SK-N-SH (cell line): ENCODE measurements around the gene CIC. TPM values are rescaled to one million over a fixed set of nuclear protein-coding genes. Genes with fewer than 3 reads are reported as not detected.

Experiments used
- CTCF ChIA-PET: fragments of 300-600, 350-600 bp; formaldehyde crosslinking; extraction: SDS; loops from one replicate; lab custom pipeline; 2021; lab: Yijun Ruan, JAX
- POLR2A ChIA-PET: fragments of 350-600 bp; sonication (Branson Sonifier 250); formaldehyde crosslinking; extraction: SDS; loops from one replicate; lab custom pipeline; 2020; ENCODE audit warnings: antibody characterized with exemption, inconsistent platforms; lab: Yijun Ruan, JAX
- DNase-seq: peaks from one replicate; pipeline ENCODE4 v3.0.0; 2012
- H2AFZ ChIP-seq: fragments of 200-600 bp; sonication (generic); 2 replicates; pipeline ENCODE4 v1.8.1; 2016; ENCODE audit warnings: antibody characterized with exemption, mild to moderate bottlenecking, low read depth
- H3F3A ChIP-seq: fragments of 200-600 bp; sonication (generic); replicated peaks from 2 replicates; pipeline ENCODE3; 2016; ENCODE audit warnings: antibody characterized with exemption, mild to moderate bottlenecking; ENCODE audit not compliant: insufficient read depth
- H3K27ac ChIP-seq, 2 experiments: fragments of 200-500 bp in 1 of 2; fragments of 200-600 bp in 1 of 2; sonication (Bioruptor generic) in 1 of 2; sonication (generic), shearing (Covaris generic) in 1 of 2; 2 replicates each; pipeline versions ENCODE4 v1.5.1 to v1.6.1; 2014 to 2016; ENCODE audit warnings: low read depth in 2 of 2, inconsistent platforms in 1 of 2, low read length in 1 of 2, mild to moderate bottlenecking in 1 of 2, mixed read lengths in 1 of 2
- H3K27me3 ChIP-seq: fragments of 200-600 bp; sonication (generic), shearing (Covaris generic); 2 replicates; pipeline ENCODE4 v1.6.1; 2016; ENCODE audit warnings: mixed run types; ENCODE audit not compliant: insufficient read depth
- H3K36me3 ChIP-seq, 2 experiments: fragments of 200-500 bp in 1 of 2; fragments of 200-600 bp in 1 of 2; sonication (Bioruptor generic) in 1 of 2; sonication (generic) in 1 of 2; replicated peaks in 1 of 2; 2 replicates each; pipeline versions ENCODE3 to v1.5.1; 2014 to 2016; ENCODE audit warnings: low read length in 1 of 2, mild to moderate bottlenecking in 1 of 2; ENCODE audit not compliant: insufficient read depth in 2 of 2, control insufficient read depth in 1 of 2
- H3K4me1 ChIP-seq, 2 experiments: fragments of 200-500 bp in 1 of 2; fragments of 200-600 bp in 1 of 2; sonication (Bioruptor generic) in 1 of 2; sonication (generic), shearing (Covaris generic) in 1 of 2; 2 replicates each; pipeline versions ENCODE4 v1.5.1 to v1.6.1; 2014 to 2016; ENCODE audit warnings: low read depth in 1 of 2, low read length in 1 of 2, mixed run types in 1 of 2; ENCODE audit not compliant: insufficient read depth in 2 of 2, control insufficient read depth in 1 of 2
- H3K4me2 ChIP-seq: fragments of 200-600 bp; sonication (generic), shearing (Covaris generic); 2 replicates; pipeline ENCODE4 v1.6.1; 2017; ENCODE audit warnings: mixed run types
- H3K4me3 ChIP-seq, 2 experiments: fragments of 200-500 bp in 1 of 2; fragments of 200-600 bp in 1 of 2; sonication (Bioruptor generic) in 1 of 2; sonication (generic), shearing (Covaris generic) in 1 of 2; 2 replicates each; pipeline versions ENCODE4 v1.5.1 to v1.8.1; 2014 to 2016; ENCODE audit warnings: low read depth in 2 of 2, inconsistent platforms in 1 of 2, low read length in 1 of 2, mild to moderate bottlenecking in 1 of 2, mixed read lengths in 1 of 2, moderate library complexity in 1 of 2
- H3K79me2 ChIP-seq: fragments of 200-600 bp; sonication (generic); 2 replicates; pipeline ENCODE4 v1.8.1; 2017; ENCODE audit warnings: mild to moderate bottlenecking; ENCODE audit not compliant: insufficient read depth
- H3K9ac ChIP-seq: fragments of 200-600 bp; sonication (generic); 2 replicates; pipeline ENCODE4 v1.6.1; 2017; ENCODE audit warnings: mixed run types
- H3K9me2 ChIP-seq: fragments of 200-600 bp; sonication (generic); 2 replicates; pipeline ENCODE4 v1.6.1; 2017; ENCODE audit warnings: mixed run types
- H3K9me3 ChIP-seq: fragments of 200-600 bp; sonication (generic); 2 replicates; pipeline ENCODE4 v1.6.1; 2017; ENCODE audit warnings: mixed run types, mild to moderate bottlenecking, moderate library complexity
- H4K20me1 ChIP-seq: fragments of 200-600 bp; sonication (generic); 2 replicates; pipeline ENCODE4 v1.6.1; 2017; ENCODE audit warnings: mild to moderate bottlenecking, mixed run types; ENCODE audit not compliant: insufficient read depth
- CHD2 ChIP-seq: fragments of 150-350 bp; IDR thresholded peaks from 2 replicates; pipeline ENCODE4 v1.6.1; 2018; ENCODE audit warnings: low read length; ENCODE audit not compliant: partially characterized antibody
- ELF1 ChIP-seq: IDR thresholded peaks from 2 replicates; pipeline ENCODE4 v1.4.0; 2012
- EP300 ChIP-seq, 2 experiments: IDR thresholded peaks; 2 replicates each; pipeline versions ENCODE4 v1.4.0 to v1.6.1; 2012; ENCODE audit warnings: borderline replicate concordance in 1 of 2, low read depth in 1 of 2, low read length in 1 of 2
- EZH2phosphoT487 ChIP-seq: fragments of 200-600 bp; sonication (generic); IDR thresholded peaks from 2 replicates; pipeline ENCODE4 v1.6.1; 2017; ENCODE audit warnings: low read depth, mixed run types, mild to moderate bottlenecking, antibody characterized with exemption, moderate library complexity, borderline replicate concordance
- MXI1 ChIP-seq: IDR thresholded peaks from 2 replicates; pipeline ENCODE4 v1.6.1; 2012; ENCODE audit warnings: mild to moderate bottlenecking, low read depth, low read length, improper control_type of control experiment
- NFIC ChIP-seq: IDR thresholded peaks from 2 replicates; pipeline ENCODE4 v1.4.0; 2012; ENCODE audit warnings: borderline replicate concordance
- NRF1 ChIP-seq: IDR thresholded peaks from 2 replicates; pipeline ENCODE4 v1.6.1; 2012; ENCODE audit warnings: low read depth, mild to moderate bottlenecking, low read length
- POLR2AphosphoS5 ChIP-seq: IDR thresholded peaks from 2 replicates; pipeline ENCODE4 v1.6.1; 2012; ENCODE audit warnings: low read depth, low read length
- RCOR1 ChIP-seq: fragments of 150-350 bp; IDR thresholded peaks from 2 replicates; pipeline ENCODE4 v1.6.1; 2017; ENCODE audit warnings: antibody characterized with exemption, low read length
- RFX5 ChIP-seq: IDR thresholded peaks from 2 replicates; pipeline ENCODE4 v1.6.1; 2012; ENCODE audit warnings: mild to moderate bottlenecking, improper control_type of control experiment, low read length
- SIN3A ChIP-seq: IDR thresholded peaks from 2 replicates; pipeline ENCODE4 v1.6.1; 2012; ENCODE audit warnings: low read depth, mild to moderate bottlenecking, low read length, moderate library complexity, borderline replicate concordance
- SMC3 ChIP-seq: IDR thresholded peaks from 2 replicates; pipeline ENCODE4 v1.6.1; 2012; ENCODE audit warnings: low read depth, low read length, improper control_type of control experiment
- TAF1 ChIP-seq: IDR thresholded peaks from 2 replicates; pipeline ENCODE4 v1.6.1; 2012; ENCODE audit warnings: low read depth, mild to moderate bottlenecking, low read length, moderate library complexity, borderline replicate concordance
- TEAD4 ChIP-seq: IDR thresholded peaks from 2 replicates; pipeline ENCODE4 v1.4.0; 2012; ENCODE audit warnings: mild to moderate bottlenecking, borderline replicate concordance; ENCODE audit not compliant: insufficient read depth
- WGBS: methylation state at CpG from one replicate; pipeline ENCODE4 v1.1.6; 2017; ENCODE audit warnings: low lambda C conversion rate; 5-methylcytosine and 5-hydroxymethylcytosine counted together
- polyA plus RNA-seq, 3 experiments: library from polyadenylated mRNA; depleted of rRNA; stranded (reverse); fragments of >200 nt; gene quantifications; 2 replicates each; pipeline ENCODE4 v1.2.3, GENCODE V29; 2012
- TF ChIP-seq, protein P1 (sequence below): IDR thresholded peaks from 2 replicates; pipeline ENCODE4; 2012
- TF ChIP-seq, protein P2 (sequence below): IDR thresholded peaks from 2 replicates; pipeline ENCODE4 v1.4.0; 2012; ENCODE audit warnings: low read depth
- TF ChIP-seq, protein P3 (sequence below): IDR thresholded peaks from 2 replicates; pipeline ENCODE4 v1.6.1; 2012; ENCODE audit warnings: mild to moderate bottlenecking, low read depth, low read length, moderate library complexity
- TF ChIP-seq, protein P4 (sequence below): IDR thresholded peaks from 2 replicates; pipeline ENCODE4 v1.4.0; 2012; ENCODE audit warnings: low read depth, borderline replicate concordance

CIC gene
- polyA plus RNA-seq, 1 of the 3 experiments (the other 2 are of a cell fraction): 16.9 TPM

DNA sequence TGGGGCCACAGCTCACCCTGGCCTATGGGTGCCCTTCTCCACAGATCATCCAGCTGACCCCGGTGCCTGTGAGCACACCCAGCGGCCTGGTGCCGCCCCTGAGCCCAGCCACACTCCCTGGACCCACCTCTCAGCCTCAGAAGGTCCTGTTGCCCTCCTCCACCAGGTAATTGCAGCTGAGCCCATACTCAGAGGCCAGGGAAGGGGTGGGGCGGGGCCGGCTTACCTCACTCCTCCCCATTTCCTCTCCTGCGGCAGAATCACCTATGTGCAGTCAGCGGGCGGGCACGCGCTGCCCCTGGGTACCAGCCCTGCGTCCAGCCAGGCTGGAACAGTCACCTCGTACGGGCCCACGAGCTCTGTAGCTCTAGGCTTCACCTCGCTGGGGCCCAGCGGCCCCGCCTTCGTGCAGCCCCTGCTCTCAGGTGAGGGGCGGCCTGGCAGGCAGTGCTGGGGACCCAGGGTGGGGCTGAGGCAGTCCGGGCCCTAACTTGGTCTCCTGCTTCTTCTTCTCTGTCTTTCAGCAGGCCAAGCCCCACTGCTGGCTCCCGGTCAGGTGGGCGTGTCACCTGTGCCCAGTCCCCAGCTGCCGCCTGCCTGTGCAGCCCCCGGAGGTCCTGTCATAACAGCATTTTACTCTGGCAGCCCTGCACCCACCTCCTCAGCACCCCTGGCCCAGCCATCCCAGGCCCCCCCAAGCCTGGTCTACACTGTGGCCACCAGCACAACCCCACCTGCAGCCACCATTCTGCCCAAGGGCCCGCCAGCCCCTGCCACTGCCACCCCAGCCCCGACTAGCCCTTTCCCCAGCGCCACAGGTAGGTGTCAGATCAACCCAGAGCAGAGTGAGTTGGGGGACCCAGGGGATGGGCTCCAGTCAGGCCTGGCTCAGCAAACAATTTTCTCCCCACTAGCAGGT, 23.2 kb downstream of the CIC start:
- H3K27ac ChIP-seq: no peak overlapping the region
- TF ChIP-seq NFIC: no peak
- no peak for TF ChIP-seq SIN3A
- no peak for TF ChIP-seq POLR2AphosphoS5
- no peak for TF ChIP-seq RFX5
- no peak overlapping the region for H3K4me2 ChIP-seq
- WGBS: 96% methylated on average over 11 of the region's 27 CpGs
- no peak overlapping the region for H2AFZ ChIP-seq
- H4K20me1 ChIP-seq: 0 out of 2 replicates have a peak, but pooled peaks cover 5% of the 10 kb centered on the region
- no peak for DNase-seq
- no peak overlapping the region for H3K4me3 ChIP-seq
- H3K9me3 ChIP-seq: no peaks in the 10 kb centered on the region
- no peaks in the 10 kb centered on the region for H3K27me3 ChIP-seq
- peaks cover 7% of the 10 kb centered on the region; the same call in 1 of the 2 replicates for H3K79me2 ChIP-seq
- H3K9me2 ChIP-seq: no peaks in the 10 kb centered on the region
- CTCF ChIA-PET: interaction anchor here (5.9 to 9.5 kb wide), 2 partner anchors 14 to 46 kb away, joined by 51 to 60 read pairs; no protein-coding TSS in a partner anchor
- POLR2A ChIA-PET: no interaction called here
- H3K36me3 ChIP-seq: peaks cover 40 to 83% of the 10 kb centered on the region in 2 experiments
- H3K4me1 ChIP-seq: no peaks in the 10 kb centered on the region; a peak in 1 of 4 replicates
- H3K9ac ChIP-seq: no peak overlapping the region
- peaks cover 20% of the 10 kb centered on the region for H3F3A ChIP-seq

DNA sequence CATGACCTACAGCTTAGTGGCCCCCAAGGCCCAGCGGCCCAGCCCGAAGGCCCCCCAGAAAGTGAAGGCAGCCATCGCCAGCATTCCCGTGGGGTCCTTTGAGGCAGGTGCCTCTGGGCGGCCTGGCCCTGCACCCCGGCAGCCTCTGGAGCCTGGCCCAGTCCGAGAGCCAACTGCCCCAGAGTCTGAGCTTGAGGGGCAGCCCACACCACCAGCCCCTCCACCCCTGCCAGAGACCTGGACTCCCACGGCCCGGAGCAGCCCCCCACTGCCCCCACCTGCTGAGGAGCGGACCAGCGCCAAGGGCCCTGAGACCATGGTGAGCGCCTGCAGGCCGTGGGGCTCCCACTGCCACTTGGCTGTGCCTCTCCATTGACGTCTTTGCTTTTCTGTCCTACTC, 23.9 kb downstream of the CIC start:
- H2AFZ ChIP-seq: no peak overlapping the region
- TF ChIP-seq EP300 (IDR thresholded peaks at IDR 0.05; ENCODE audit: borderline replicate concordance in 1 of 2, low read depth in 1 of 2, low read length in 1 of 2) (no peak), ELF1 (no peak), NRF1 (no peak), SMC3 (no peak), RCOR1 (no peak), CHD2 (no peak), EZH2phosphoT487 (no peak), POLR2AphosphoS5 (no peak), TAF1 (no peak), TEAD4 (no peak), MXI1 (no peak), SIN3A (no peak)
- TF ChIP-seq, protein P1, sequence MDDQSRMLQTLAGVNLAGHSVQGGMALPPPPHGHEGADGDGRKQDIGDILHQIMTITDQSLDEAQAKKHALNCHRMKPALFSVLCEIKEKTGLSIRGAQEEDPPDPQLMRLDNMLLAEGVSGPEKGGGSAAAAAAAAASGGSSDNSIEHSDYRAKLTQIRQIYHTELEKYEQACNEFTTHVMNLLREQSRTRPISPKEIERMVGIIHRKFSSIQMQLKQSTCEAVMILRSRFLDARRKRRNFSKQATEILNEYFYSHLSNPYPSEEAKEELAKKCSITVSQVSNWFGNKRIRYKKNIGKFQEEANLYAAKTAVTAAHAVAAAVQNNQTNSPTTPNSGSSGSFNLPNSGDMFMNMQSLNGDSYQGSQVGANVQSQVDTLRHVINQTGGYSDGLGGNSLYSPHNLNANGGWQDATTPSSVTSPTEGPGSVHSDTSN: no peak
- TF ChIP-seq, protein P2, sequence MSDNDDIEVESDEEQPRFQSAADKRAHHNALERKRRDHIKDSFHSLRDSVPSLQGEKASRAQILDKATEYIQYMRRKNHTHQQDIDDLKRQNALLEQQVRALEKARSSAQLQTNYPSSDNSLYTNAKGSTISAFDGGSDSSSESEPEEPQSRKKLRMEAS: no peak
- TF ChIP-seq, protein P3, sequence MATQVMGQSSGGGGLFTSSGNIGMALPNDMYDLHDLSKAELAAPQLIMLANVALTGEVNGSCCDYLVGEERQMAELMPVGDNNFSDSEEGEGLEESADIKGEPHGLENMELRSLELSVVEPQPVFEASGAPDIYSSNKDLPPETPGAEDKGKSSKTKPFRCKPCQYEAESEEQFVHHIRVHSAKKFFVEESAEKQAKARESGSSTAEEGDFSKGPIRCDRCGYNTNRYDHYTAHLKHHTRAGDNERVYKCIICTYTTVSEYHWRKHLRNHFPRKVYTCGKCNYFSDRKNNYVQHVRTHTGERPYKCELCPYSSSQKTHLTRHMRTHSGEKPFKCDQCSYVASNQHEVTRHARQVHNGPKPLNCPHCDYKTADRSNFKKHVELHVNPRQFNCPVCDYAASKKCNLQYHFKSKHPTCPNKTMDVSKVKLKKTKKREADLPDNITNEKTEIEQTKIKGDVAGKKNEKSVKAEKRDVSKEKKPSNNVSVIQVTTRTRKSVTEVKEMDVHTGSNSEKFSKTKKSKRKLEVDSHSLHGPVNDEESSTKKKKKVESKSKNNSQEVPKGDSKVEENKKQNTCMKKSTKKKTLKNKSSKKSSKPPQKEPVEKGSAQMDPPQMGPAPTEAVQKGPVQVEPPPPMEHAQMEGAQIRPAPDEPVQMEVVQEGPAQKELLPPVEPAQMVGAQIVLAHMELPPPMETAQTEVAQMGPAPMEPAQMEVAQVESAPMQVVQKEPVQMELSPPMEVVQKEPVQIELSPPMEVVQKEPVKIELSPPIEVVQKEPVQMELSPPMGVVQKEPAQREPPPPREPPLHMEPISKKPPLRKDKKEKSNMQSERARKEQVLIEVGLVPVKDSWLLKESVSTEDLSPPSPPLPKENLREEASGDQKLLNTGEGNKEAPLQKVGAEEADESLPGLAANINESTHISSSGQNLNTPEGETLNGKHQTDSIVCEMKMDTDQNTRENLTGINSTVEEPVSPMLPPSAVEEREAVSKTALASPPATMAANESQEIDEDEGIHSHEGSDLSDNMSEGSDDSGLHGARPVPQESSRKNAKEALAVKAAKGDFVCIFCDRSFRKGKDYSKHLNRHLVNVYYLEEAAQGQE: no peak
- TF ChIP-seq, protein P4, sequence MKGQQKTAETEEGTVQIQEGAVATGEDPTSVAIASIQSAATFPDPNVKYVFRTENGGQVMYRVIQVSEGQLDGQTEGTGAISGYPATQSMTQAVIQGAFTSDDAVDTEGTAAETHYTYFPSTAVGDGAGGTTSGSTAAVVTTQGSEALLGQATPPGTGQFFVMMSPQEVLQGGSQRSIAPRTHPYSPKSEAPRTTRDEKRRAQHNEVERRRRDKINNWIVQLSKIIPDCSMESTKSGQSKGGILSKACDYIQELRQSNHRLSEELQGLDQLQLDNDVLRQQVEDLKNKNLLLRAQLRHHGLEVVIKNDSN: no peak

More for the DNA sequence above, 23.9 kb downstream of the CIC start:
- no peaks in the 10 kb centered on the region; a peak in 1 of 4 replicates for H3K4me1 ChIP-seq
- peaks cover 21% of the 10 kb centered on the region for H3F3A ChIP-seq
- no peaks in the 10 kb centered on the region for H3K27me3 ChIP-seq
- no peaks in the 10 kb centered on the region for H3K9me3 ChIP-seq
- H3K9me2 ChIP-seq: no peaks in the 10 kb centered on the region
- DNase-seq: no peak
- H3K36me3 ChIP-seq: peaks cover 34 to 76% of the 10 kb centered on the region in 2 experiments
- H3K27ac ChIP-seq: no peak overlapping the region
- WGBS: 91% methylated on average over 13 of the region's 14 CpGs
- H3K4me3 ChIP-seq: no peak overlapping the region
- H4K20me1 ChIP-seq: 0 out of 2 replicates have a peak, but pooled peaks cover 5% of the 10 kb centered on the region
- peaks cover 3% of the 10 kb centered on the region; the same call in 1 of the 2 replicates for H3K79me2 ChIP-seq
- CTCF ChIA-PET: interaction anchor here (5.9 to 9.5 kb wide), 2 partner anchors 14 to 47 kb away, joined by 51 to 60 read pairs; no protein-coding TSS in a partner anchor
- no peak overlapping the region for H3K9ac ChIP-seq
- POLR2A ChIA-PET: interaction anchor here (1.3 kb wide), 1 partner anchor 10 kb away, joined by 4 read pairs; the partner anchor contains the start of gene PAFAH1B3
- H3K4me2 ChIP-seq: no peak overlapping the region
